Activated CD4-positive, CD25-positive, alpha-beta regulatory T cell (primary cell): Measurements from ENCODE around the gene TK2.
"Not testable (repeated sequence)": the region's sequence is repeated elsewhere in the genome, so short reads cannot be mapped to it uniquely, and the experiment has no call there.

Experiments used
- DNase-seq, 4 experiments: peaks; one replicate each; lab custom pipeline; 2025; lab: John Stamatoyannopoulos, UW

Gene TK2

DNA sequence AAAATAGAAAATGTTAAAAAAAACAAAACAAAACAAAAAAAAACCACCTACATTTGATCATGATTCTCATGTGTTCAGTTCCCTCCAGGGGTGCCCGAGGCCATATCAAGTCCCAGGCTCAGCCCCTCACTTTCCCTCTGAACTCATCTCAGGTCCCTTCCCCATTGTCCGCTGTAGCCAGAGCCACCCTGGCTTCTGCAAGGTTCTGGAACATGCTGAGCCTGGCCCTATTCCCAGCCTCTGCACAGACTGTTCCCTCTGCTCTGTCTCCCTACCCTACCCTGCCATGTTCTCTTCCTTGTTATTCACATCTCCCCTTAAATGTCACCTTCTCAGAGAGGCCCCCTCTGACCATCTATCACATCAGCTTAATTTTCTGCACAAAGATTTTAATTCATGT lies 46.9 kb downstream of the TK2 start:
- no peak for DNase-seq

DNA sequence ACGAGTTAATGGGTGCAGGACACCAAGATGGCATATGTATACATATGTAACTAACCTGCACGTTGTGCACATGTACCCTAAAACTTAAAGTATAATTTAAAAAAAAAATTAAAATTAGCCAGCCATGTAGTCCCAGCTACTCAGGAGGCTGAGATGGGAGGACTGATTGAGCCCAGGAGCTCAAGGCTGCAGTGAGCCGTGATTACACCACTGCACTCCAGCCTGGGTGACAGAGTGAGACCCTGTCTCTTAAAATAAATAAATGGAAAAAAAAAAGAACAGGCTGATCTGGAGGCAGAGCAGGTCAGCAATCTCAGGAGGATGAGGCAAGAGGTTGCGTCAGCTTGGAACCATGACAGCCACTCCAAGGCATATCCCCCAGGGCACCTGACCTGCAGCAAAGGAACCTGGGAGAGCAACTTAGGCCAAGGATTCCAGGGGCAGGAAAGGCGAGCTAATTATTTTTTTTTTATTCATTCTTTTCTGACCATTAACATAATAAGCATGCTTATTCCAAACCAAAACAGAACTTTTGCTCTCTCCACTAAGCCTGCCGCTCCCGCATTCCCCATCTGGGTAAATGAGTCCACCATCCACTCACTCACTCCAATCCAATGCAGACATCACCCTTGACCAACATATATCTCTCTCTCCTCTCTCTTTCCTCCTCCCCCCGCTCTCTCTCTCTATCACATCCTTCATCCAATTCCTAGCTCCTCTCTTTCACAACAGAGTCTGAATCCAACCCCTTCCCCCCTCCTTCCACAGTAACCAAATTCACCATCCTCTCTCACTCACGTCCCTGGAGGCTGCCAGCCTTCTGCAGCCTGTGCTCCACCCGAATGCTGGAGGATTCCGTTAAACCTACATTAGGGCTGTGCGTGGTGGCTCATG lies 47.7 kb downstream of the TK2 start:
- DNase-seq: no peak

DNA sequence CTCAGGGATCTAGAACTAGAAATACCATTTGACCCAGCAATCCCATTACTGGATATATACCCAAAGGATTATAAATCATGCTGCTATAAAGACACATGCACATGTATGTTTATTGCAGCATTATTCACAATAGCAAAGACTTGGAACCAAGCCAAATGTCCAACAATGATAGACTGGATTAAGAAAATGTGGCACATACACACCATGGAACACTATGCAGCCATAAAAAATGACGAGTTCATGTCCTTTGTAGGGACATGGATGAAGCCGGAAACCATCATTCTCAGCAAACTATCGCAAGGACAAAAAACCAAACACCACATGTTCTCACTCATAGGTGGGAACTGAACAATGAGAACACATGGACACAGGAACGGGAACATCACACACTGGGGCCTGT lies 48.4 kb downstream of the TK2 start:
- not testable (repeated sequence) for DNase-seq

DNA sequence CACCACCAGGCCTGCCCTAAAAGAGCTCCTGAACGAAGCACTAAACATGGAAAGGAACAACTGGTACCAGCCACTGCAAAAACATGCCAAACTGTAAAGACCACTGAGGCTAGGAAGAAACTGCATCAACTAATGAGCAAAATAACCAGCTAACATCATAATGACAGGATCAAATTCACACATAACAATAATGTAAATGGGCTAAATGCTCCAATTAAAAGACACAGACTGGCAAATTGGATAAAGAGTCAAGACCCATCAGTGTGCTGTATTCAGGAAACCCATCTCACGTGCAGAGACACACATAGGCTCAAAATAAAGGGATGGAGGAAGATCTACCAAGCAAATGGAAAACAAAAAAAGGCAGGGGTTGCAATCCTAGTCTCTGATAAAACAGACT lies 52.0 kb downstream of the TK2 start:
- DNase-seq: not testable (repeated sequence)

DNA sequence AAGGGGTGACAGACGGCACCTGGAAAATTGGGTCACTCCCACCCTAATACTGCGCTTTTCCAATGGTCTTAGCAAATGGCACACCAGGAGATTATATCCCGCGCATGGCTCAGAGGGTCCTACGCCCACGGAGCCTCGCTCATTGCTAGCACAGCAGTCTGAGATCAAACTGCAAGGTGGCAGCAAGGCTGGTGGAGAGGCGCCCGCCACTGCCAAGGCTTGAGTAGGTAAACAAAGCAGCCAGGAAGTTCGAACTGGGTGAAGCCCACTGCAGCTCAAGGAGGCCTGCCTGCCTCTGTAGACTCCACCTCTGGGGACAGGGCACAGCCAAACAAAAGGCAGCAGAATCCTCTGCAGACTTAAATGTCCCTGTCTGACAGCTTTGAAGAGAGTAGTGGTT lies 53.7 kb downstream of the TK2 start:
- not testable (repeated sequence) for DNase-seq

DNA sequence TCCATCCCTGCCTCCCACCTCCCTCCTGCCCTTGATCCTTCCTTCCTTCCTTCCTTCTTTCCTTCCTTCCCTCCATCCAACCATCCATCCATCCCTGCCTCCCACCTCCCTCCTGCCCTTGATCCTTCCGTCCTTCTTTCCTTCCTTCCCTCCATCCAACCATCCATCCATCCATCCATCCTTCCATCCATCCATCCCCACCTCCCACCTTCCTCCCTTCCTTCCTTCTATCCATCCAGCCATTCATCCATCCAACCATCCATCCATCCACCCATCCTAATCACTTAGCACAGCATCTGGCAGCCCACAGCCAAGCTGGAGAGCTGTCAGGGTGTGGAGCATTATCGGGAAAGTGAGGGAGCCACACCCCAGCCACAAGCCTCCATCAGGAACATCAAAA lies 54.5 kb downstream of the TK2 start:
- no peak for DNase-seq

DNA sequence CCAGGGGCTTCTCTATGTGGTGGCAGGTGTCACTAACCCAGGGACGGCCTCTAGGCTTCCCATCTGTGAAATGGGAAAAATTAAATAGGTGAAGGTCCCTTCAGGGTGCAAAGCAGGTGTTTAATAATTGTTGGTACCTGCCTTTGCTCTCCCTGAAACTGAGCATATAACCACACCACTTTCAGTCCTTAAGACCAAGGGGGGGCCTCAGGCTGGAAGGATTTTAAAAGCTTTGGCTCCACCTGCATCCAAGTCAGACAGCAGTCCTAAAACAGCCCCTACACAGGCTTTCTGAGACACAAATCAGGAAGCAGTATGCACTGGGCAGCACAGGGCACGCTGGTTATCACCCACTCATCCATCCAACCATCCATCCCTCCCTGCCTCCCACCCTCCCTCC lies 55.0 kb downstream of the TK2 start:
- no peak for DNase-seq

DNA sequence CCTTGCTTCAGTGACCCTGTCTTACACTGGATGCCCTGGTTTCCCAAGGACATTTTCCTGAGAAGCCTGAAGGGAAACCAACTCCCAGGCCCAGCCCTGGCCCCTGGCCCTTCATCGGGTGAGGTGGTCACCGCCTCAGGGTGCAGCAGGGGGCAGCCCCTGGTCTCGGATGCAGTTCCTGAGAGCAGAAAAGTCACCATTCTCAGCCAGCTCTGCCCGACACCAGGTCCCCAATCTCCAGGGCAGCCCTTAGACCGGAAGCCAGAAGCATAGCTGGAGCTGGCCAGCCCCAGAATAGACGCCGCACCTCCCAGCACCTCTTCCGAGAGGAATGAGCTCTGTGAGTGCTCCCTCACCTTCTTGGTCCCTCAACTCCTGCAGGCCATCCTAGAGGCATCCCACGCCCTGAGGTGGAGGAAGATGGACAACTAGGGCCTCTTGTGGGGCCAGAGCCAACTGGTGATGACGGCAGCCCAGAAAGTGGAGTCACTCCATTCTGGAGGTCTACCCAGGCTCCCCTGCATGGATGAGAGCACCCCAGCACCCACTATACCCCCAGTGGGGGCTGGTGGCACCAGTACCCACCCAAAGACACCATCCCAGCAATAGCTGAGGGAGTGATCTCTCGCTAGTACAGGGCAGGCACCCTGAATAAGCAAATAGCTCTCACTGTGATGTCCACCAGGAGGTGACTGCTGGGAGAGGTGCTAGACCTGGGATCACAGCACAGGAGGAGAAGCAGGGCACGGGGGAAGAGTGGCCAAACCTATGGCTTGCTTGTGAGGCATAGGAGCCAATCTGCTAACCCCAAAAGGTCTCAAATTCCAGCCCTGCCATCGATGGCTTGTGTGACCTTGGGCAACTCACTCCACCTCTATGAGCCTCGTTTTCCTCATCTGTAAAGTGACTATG lies 56.2 kb downstream of the TK2 start:
- no peak for DNase-seq

DNA sequence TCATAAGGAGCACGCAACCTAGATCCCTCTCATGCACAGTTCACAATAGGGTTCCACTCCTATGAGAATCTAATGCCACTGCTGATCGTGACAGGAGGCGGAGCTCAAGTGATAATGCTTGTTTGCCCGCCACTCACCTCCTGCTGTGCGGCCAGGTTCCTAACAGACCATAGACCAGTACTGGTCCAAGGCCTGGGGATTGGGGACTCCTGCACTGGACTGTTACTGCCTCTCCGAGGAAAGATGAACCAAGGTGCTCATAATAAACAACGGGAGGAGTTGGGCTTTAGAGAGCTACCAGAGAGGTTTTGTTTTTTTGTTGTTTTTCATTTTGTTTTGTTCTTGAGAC lies 58.2 kb downstream of the TK2 start:
- no peak for DNase-seq

DNA sequence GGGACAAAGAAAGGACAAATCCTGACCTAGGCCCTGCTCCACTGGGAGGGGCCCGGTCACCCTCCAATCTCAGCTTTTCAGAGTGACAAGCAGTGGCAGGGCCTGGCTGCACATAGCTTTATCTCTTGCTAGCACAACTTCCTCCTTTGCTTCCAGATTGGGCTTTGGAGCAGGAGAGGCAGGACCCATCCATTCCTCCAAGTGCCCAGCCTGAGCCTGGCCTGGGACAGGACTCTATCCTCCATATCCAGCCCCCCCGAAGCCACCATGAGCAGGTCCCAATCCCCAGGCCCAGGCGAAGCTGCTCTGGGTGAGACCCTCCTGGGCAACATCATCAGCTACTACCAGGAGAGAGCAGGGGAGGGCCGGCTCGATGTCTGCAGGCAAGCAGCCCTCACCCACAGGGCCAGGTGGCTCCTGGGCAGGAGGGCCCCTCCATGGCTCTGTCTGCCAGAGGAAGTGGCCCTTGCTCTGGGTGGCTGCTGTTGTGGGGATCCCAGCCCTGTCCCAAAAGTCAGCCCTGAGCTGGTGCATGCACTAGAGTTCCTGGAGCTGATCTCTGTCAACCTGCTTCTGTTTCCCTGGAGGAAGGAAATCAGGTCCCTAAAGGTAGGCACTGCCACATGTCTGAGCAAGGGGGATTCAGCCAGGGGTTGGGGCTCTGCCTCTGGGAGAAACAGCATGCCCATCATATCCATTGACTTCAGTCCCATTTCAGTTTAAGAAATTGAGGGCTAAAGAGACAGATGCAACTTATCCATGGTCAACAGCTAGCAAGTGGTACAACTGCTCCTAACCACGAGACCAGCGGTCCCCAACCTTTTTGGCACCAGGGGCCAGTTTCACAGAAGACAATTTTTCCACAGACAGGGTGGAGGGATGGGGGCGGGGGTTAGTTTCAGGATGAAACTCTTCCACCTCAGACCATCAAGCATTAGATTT lies 58.9 kb downstream of the TK2 start:
- DNase-seq: no peak

DNA sequence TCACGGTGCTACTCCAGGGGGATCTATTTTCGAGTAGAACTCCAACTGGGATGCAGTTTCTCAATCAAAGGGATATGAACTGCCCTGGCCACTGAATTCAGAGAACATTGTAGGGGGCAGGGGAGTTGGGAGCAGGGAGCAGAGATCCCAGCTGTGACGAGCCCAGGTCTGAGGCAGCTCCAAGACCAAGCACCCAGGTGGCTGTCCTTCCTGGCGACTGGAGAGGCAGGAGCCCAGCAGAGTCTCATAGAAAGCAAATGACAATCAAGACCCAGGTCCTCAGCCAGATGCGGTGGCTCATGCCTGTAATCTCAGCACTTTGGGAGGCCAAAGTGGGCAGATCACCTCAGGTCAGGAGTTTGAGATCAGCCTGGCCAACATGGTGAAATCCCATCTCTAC lies 60.1 kb downstream of the TK2 start:
- no peak for DNase-seq

DNA sequence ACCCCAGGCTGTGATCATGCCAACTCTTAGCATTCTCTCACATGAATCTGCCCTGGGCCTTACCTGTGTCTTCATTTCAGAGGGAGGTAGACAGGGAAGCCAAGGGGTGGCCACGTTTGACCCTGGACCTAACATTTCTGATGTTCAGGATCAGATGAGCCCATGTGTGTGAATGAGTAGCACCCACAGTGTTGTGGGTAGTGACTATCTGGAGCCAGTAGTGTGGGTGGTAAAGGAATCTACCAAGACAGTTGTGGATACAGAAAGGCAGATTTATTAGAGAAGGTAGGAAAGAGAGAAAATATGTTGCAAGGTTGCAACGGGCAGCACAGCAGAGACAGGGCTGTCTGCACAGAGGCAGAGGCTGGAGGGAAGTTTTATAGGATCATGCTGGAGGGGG lies 60.5 kb downstream of the TK2 start:
- no peak for DNase-seq

DNA sequence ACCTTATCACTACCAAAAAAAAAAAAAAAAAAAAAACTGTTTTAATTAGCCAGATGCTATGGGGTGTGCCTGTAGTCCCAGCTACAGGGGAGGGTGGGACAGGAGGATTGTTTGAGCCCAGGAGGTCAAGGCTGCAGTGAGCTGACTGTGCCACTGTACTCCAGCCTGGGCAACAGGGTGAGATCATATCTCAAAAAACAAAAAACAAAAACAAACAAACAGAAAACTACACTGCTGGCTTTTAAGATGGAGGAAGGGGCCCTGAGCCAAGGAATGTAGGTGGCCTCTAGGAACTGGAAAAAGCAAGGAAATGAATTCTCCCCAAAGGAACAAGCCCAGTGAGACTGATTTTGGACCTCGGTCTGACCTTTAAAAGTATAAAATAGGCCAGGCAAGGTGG lies 61.4 kb downstream of the TK2 start:
- DNase-seq: no peak

DNA sequence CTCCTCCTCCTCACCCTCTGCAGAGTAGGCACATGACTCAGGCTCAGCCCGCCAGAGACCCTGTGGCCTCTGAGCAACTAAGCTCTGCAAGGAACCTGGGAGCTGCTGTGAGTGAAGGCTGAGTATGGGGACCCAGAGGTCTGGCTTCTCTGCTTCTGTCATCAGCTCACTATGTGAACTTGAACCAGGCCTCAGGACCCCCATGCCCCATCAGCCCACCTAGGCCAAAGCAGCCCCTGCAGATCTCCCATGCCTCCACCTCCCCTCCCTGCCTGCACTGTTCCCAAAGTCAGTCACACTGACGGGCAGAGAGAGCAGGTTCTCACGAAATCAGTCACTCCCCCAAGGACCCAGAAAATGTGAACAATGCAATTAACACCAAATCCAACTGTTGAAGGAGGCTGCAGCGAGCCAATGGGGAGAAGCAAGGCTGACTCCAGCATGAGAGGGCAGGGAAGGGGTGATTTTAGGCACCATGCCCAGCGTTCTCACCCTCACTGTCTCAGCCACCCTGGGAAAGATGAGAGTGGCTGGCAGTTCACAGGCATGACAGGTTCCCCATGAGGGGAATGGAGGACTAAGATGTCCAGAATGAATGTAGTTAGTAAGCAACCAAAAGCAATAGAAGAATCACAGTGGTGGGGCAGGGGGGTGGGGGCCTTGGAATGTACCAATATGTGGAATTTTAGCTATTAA lies 62.2 kb downstream of the TK2 start:
- DNase-seq: no peak

DNA sequence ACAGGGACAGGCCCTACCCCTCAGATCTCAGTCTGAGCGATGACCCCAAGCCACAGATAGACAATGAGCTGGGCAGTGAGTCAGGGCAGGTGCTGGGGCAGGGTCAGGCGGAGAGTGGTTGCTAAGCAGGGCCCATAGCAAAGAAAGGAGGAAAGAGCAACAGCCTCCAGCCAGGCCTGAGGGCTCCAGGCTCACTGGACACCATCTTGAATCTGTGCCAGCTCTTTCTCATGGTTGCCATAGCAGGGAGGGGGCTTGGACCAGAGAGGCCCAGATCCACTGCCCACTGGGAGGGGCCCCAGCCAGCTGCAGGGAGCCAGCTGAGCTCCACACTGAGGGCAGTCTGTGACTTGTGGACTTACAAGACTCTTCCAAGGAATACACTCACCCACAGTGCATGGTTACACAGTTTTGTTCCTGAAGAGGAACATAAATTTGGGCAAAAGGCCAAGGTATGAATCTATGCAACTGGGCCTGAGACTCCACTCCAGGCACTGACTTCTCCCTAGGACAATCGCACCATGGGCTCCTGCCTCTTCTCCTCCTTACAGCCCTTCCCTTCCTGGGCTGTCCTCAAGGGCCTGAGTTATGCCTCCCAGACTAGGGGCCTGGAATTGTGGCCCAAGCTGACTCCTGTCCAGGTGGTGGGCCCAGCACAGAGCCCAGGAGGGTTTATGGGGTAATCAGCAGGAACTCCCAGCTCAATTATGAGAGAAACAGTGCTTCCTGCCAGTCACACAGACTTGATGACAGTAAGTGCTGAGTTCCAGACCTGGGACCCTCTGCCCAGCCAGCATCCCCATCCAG lies 62.9 kb downstream of the TK2 start:
- DNase-seq: no peak

DNA sequence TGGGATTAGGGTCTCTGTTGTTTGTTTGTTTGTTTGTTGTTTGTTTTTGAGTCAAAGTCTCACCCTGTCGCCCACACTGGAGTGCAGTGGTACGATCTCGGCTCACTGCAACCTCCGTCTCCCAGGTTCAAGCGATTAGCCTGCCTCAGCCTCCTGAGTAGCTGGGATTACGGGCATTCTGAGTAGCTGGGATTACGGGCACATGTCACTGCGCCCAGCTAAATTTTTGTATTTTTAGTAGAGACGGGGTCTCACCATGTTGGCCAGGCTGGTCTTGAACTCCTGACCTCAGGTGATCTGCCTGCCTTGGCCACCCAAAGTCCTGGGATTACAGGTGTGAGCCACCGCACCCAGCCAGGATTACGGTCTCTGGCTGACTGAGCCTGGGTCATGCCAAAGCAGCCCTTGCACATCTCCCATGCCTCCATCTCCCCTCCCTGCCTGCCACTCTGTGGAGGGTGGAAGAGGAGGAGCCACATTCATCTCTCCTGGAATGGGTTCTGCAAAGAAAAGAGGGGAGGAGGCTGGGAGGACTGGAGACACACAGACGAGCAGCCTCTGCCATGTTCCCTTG lies 63.6 kb downstream of the TK2 start:
- no peak for DNase-seq

DNA sequence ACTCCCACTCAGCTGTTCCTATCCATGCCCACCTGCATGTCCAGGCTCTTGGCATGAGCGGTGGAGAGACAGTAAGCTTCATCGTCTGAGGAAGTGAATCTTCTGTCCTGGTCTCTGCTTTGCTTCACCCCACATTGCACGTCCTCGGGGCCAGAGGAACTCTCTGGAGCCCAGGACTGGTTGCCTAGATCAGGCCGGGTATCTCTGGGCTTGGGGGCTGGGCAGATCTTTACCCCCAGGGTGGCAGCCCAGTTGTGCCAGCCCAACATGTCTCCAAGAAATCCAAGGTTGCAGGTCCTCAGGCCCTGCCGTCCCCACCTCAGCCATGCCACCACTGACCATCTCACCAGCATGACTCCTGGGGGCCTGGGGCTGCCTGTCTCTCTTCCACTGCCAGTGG lies 64.5 kb downstream of the TK2 start:
- DNase-seq: no peak

DNA sequence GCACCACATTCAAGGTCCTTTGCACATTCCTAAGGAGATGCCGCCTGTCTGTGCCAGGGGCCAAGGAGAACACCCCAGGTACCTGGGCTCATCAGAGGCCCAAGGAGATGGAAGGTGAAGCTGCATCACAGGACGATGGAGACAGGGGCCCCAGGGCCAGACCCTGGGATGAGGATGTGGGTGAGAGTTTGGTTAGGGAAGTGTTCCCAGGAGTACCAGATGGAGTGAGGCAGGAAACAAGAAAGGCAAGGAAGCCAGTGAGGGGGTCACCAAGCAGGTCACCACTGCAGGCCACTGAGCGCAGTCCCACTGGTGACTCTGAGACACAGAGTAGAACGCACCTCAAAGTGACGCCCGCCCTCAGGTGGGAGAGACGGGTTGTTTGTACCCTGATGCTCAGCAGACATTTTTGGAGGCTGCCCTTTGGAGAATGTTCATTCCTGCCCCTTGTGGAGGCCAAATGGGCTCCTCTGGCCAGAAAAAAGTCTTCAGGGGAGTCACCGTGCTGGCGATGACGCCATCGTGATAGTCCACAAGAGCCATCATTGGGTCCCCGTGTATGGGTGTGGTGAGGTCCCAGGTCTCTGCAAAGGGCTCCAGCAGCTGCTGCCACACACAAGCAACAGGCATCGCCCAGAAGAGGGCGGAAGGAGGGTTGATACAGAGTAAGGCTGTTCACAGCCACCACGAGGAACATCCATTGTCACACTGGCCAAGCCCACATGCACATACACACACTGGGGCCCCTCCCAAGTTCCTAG lies 65.3 kb downstream of the TK2 start:
- DNase-seq: no peak

DNA sequence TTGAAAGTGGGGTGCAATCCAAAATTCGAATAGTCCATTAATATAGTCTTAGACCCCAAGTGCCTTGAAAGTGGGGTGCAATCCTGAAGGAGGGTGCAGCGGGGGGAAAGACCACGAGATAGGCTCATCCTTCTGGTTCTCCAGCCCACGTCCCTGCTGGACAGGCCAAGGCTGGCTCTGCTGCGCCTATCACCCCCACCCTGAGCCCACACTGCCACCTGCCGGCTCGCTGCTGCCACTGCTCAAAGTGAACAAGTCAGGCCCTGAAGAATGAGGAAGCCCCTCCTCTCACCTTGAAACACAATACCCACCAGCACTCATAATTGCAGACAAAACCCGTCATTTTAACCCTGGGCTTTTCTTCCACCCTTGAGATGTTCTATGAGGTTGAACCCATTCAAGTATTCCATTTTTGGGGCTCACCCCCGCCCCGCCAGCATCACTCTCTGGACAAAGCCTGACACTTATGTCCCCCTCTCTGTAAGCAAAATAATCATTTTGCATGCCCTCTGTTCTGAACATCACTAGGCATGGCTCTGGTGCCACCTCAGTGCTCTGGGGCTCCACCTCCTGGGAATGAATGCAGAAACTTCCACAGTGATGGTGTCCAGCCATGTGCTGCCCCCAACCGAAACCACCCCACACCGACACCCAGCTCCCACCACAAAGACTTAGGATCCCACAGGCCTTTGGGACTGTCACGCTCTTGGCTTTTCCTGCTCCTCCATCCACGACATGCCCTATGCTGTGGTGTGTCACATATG lies 66.1 kb downstream of the TK2 start:
- DNase-seq: peak; percentile 38 to 65 (median 54)
